ENCODE results near the gene HHIPL1. TPM values are rescaled to one million over a fixed set of nuclear protein-coding genes. Genes with fewer than 3 reads are reported as not detected.
A peak's percentile ranks its signal among the peaks of the same experiment; 100 is the strongest.

The HHIPL1 gene
- total RNA-seq, 2 donors from 2014 or later, result 3.0 to 3.4 TPM

- 96 to 100% methylated on average over 3 to 6 of the region's 6 CpGs for WGBS, 2 experiments (ENCODE audit: insufficient coverage in 1 of 2, insufficient read length in 1 of 2)
Measured at GRCh38 chr14:99678198-99678597, 33.3 kb downstream of the HHIPL1 start.

GRCh38 chr14:99679111-99679510 is 34.2 kb downstream of the HHIPL1 start:
- H3K27me3 Mint-ChIP-seq (ENCODE audit: insufficient read depth), result peaks cover 4% of the 10 kb centered on the region
- DNase-seq, result no peak
- no peaks in the 10 kb centered on the region for H3K4me1 Mint-ChIP-seq
- H3K9me3 ChIP-seq (ENCODE audit: control insufficient read depth, low read length), result peaks cover 16% of the 10 kb centered on the region
- no peaks in the 10 kb centered on the region for H3K4me1 ChIP-seq (ENCODE audit: control insufficient read depth, insufficient read depth, low read length)
- H3K9ac ChIP-seq (ENCODE audit: extremely low read depth, low read length, poor library complexity, severe bottlenecking), result no peak overlapping the region
- H3K9me3 Mint-ChIP-seq, result peaks cover 22% of the 10 kb centered on the region
- no peak overlapping the region for H3K27ac Mint-ChIP-seq
- 88 to 100% methylated on average over 2 of the region's 2 CpGs for WGBS, 2 experiments (ENCODE audit: insufficient coverage in 1 of 2, insufficient read length in 1 of 2)
- H3K36me3 Mint-ChIP-seq (ENCODE audit: low read depth), result no peaks in the 10 kb centered on the region
- no peak overlapping the region for H3K4me3 ChIP-seq (ENCODE audit: low read length)
- no peak overlapping the region for H3K27ac ChIP-seq (ENCODE audit: low read depth, low read length)
- no peak overlapping the region for H3K4me3 Mint-ChIP-seq
- no peaks in the 10 kb centered on the region for H3K36me3 ChIP-seq (ENCODE audit: control insufficient read depth, insufficient read depth, low read length)
- TF ChIP-seq CTCF (conservative IDR thresholded peaks at IDR 0.05), result no peak
- no peaks in the 10 kb centered on the region for H3K27me3 ChIP-seq (ENCODE audit: control insufficient read depth, insufficient read depth, low read length, poor library complexity, severe bottlenecking)

More at GRCh38 chr14:99678198-99678597, 33.3 kb downstream of the HHIPL1 start:
- Mint-ChIP-seq H3K36me3 (ENCODE audit: low read depth) (no peaks in the 10 kb centered on the region), H3K27me3 (ENCODE audit: insufficient read depth) (peaks cover 4% of the 10 kb centered on the region), H3K27ac (no peak overlapping the region), H3K4me3 (no peak overlapping the region), H3K9me3 (peaks cover 22% of the 10 kb centered on the region), H3K4me1 (no peaks in the 10 kb centered on the region)
- H3K9ac ChIP-seq (ENCODE audit: extremely low read depth, low read length, poor library complexity, severe bottlenecking), result no peak overlapping the region
- no peaks in the 10 kb centered on the region for H3K4me1 ChIP-seq (ENCODE audit: control insufficient read depth, insufficient read depth, low read length)
- H3K4me3 ChIP-seq (ENCODE audit: low read length), result no peak overlapping the region
- H3K27me3 ChIP-seq (ENCODE audit: control insufficient read depth, insufficient read depth, low read length, poor library complexity, severe bottlenecking), result no peaks in the 10 kb centered on the region
- no peak overlapping the region for H3K27ac ChIP-seq (ENCODE audit: low read depth, low read length)
- TF ChIP-seq CTCF (conservative IDR thresholded peaks at IDR 0.05), result no peak
- no peaks in the 10 kb centered on the region for H3K36me3 ChIP-seq (ENCODE audit: control insufficient read depth, insufficient read depth, low read length)
- H3K9me3 ChIP-seq (ENCODE audit: control insufficient read depth, low read length), result peaks cover 16% of the 10 kb centered on the region
- peak; percentile 26 for DNase-seq

GRCh38 chr14:99679543-99679942 is 34.6 kb downstream of the HHIPL1 start:
- 89 to 91% methylated on average over 8 of the region's 8 CpGs for WGBS, 2 experiments (ENCODE audit: insufficient coverage in 1 of 2, insufficient read length in 1 of 2)
- Mint-ChIP-seq H3K27ac (no peak overlapping the region), H3K27me3 (ENCODE audit: insufficient read depth) (peaks cover 4% of the 10 kb centered on the region), H3K4me1 (no peaks in the 10 kb centered on the region), H3K36me3 (ENCODE audit: low read depth) (no peaks in the 10 kb centered on the region), H3K4me3 (no peak overlapping the region), H3K9me3 (peaks cover 22% of the 10 kb centered on the region)
- Histone ChIP-seq H3K4me3 (ENCODE audit: low read length) (no peak overlapping the region), H3K27ac (ENCODE audit: low read depth, low read length) (no peak overlapping the region), H3K36me3 (ENCODE audit: control insufficient read depth, insufficient read depth, low read length) (no peaks in the 10 kb centered on the region), H3K9ac (ENCODE audit: extremely low read depth, low read length, poor library complexity, severe bottlenecking) (no peak overlapping the region), H3K27me3 (ENCODE audit: control insufficient read depth, insufficient read depth, low read length, poor library complexity, severe bottlenecking) (no peaks in the 10 kb centered on the region), H3K4me1 (ENCODE audit: control insufficient read depth, insufficient read depth, low read length) (peaks cover under 1% of the 10 kb centered on the region), H3K9me3 (ENCODE audit: control insufficient read depth, low read length) (peaks cover 16% of the 10 kb centered on the region)
- TF ChIP-seq CTCF (conservative IDR thresholded peaks at IDR 0.05), result no peak
- DNase-seq, result no peak
